Cardiac ventricle fibroblast (primary cell): ENCODE data around the gene OR5AL1. TPM values are rescaled to one million over a fixed set of nuclear protein-coding genes. Genes with fewer than 3 reads are reported as not detected.

Experiments used
- total RNA-seq: library from RNA; depleted of rRNA; stranded (reverse); fragments of >200 nt; gene quantifications from 2 replicates; pipeline ENCODE4 v1.2.3, GENCODE V29; 2015

OR5AL1 gene
- total RNA-seq = not detected in 2 replicates

GRCh38 chr11:56412396-56412795 lies at the start of gene OR5AL1:
OR5AL1 (plus strand) TSS chr11:56412696.

DNA sequence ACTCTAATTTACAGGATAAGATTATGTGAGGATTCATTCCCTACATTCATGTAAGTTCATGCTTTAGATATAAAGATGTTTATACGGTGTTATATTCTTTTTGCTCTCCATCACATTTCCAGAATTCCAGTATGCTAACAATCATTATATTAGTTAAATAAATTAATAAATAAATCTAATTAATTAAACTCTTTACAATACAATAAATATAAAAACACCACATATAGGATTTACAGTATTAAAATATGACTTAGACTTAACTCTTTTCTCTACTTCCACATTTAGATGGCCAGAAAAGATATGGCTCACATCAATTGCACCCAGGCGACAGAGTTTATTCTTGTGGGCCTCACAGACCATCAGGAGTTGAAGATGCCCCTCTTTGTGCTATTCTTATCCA lies 37.2 kb upstream of the OR5AL1 start, which contains the start of gene OR8U1:
Gene OR8U1 (plus strand): TSS at position 301 of the 400 bp plus-strand sequence. CDS start 0 bp downstream, at position 301.

Other genes starting within 250 kb of the OR5AL1 start
- gene OR5J2, start 236.1 kb upstream of the OR5AL1 start, total RNA-seq = not detected in 2 replicates
- gene OR5T2, start 178.4 kb upstream of the OR5AL1 start, total RNA-seq = not detected in 2 replicates
- not detected in 2 replicates for gene OR5T3, start 160.4 kb upstream of the OR5AL1 start, total RNA-seq
- gene OR5T1, start 138.5 kb upstream of the OR5AL1 start, total RNA-seq = not detected in 2 replicates
- not detected in 2 replicates for gene OR8H1, start 120.4 kb upstream of the OR5AL1 start, total RNA-seq
- gene OR8K3, start 97.6 kb upstream of the OR5AL1 start, total RNA-seq = not detected in 2 replicates
- not detected in 2 replicates for gene OR8K1, start 66.7 kb upstream of the OR5AL1 start, total RNA-seq
- gene OR8J1, start 58.4 kb upstream of the OR5AL1 start, total RNA-seq = not detected in 2 replicates
- gene OR8U1, start 37.1 kb upstream of the OR5AL1 start, total RNA-seq = not detected in 2 replicates
- not detected in 2 replicates for gene OR5M3, start 60.7 kb downstream of the OR5AL1 start, total RNA-seq
- gene OR5M8, start 78.7 kb downstream of the OR5AL1 start, total RNA-seq = not detected in 2 replicates
- not detected in 2 replicates for gene OR5M11, start 130.6 kb downstream of the OR5AL1 start, total RNA-seq
- not detected in 2 replicates for gene OR5M10, start 165.0 kb downstream of the OR5AL1 start, total RNA-seq
- gene OR5M1, start 202.2 kb downstream of the OR5AL1 start, total RNA-seq = not detected in 2 replicates
- not detected in 2 replicates for gene OR5AP2, start 229.7 kb downstream of the OR5AL1 start, total RNA-seq